Esophagus squamous epithelium (tissue), 5 donors: ENCODE results near the gene CPNE6. TPM values are rescaled to one million over a fixed set of nuclear protein-coding genes. Genes with fewer than 3 reads are reported as not detected.
"Not testable (repeated sequence)": the region's sequence is repeated elsewhere in the genome, so short reads cannot be mapped to it uniquely, and the experiment has no call there.

ENCODE experiments used
- DNase-seq: peaks from one replicate; lab custom pipeline; 2025; lab: John Stamatoyannopoulos, UW
- H3K27ac ChIP-seq, 4 donors: fragments of 200-600 bp; sonication (generic); one replicate each; pipeline ENCODE4 v1.5.1; 2016 to 2019; ENCODE audit warnings: mild to moderate bottlenecking in 1 of 4
- H3K27me3 ChIP-seq, 4 donors: fragments of 200-600 bp; sonication (generic); 1 replicate in 3 of 4; 2 replicates in 1 of 4; pipeline versions ENCODE4 v1.5.1 to v1.6.0; 2017 to 2021; ENCODE audit warnings: antibody characterized with exemption in 1 of 4
- H3K36me3 ChIP-seq, 3 donors: fragments of 200-600 bp; sonication (generic); one replicate each; pipeline ENCODE4 v1.5.1; 2016 to 2019
- H3K4me1 ChIP-seq, 3 donors: fragments of 200-600 bp; sonication (generic); one replicate each; pipeline ENCODE4 v1.5.1; 2017 to 2019
- H3K4me3 ChIP-seq, 4 donors: fragments of 200-600 bp; sonication (generic); 1 replicate in 3 of 4; 2 replicates in 1 of 4; pipeline ENCODE4 v1.5.1; 2016 to 2019; ENCODE audit warnings: mild to moderate bottlenecking in 2 of 4, moderate library complexity in 1 of 4
- H3K9me3 ChIP-seq, 3 donors: fragments of 200-600 bp; sonication (generic); one replicate each; pipeline ENCODE4 v1.5.1; 2016 to 2019
- CTCF ChIP-seq, 6 experiments: fragments of 450-650 bp in 4 of 6; fragments of 200-600 bp in 2 of 6; sonication (generic) in 2 of 6; IDR thresholded peaks; one replicate each; pipeline ENCODE4 v1.5.1; 2016 to 2019; ENCODE audit warnings: antibody characterized with exemption in 6 of 6, mild to moderate bottlenecking in 4 of 6, moderate library complexity in 4 of 6
- POLR2A ChIP-seq, 4 donors: fragments of 450-650 bp; IDR thresholded peaks; one replicate each; pipeline ENCODE4 v1.6.1; 2017; ENCODE audit warnings: antibody characterized with exemption in 4 of 4, mild to moderate bottlenecking in 4 of 4, moderate library complexity in 3 of 4
- WGBS, 2 donors: methylation state at CpG; one replicate each; pipeline ENCODE4 v1.1.5; 2018; 5-methylcytosine and 5-hydroxymethylcytosine counted together
- intact Hi-C: fragments of 100-400 bp; cut with DNase I; formaldehyde crosslinking; loops from one replicate; pipeline ENCODE4 v1.15.0; 2022
- total RNA-seq, 4 donors: library from RNA; depleted of rRNA; stranded (reverse); fragments of >200 nt; gene quantifications; one replicate each; pipeline ENCODE4 v1.1.0, GENCODE V29; 2016
- donor health status: DM: yes; HTN: yes; CAD: no.

Gene CPNE6
- total RNA-seq, 4 donors from 2014 or later: not detected

GRCh38 chr14:24042746-24043145 lies 28.6 kb upstream of the CPNE6 start:
- DNase-seq: no peak
- intact Hi-C loops: no loop called here
- TF ChIP-seq POLR2A (IDR thresholded peaks at IDR 0.05) (no peak), CTCF (IDR thresholded peaks at IDR 0.05) (no peak)
- Histone ChIP-seq H3K27me3 (no peaks in the 10 kb centered on the region), H3K9me3 (no peaks in the 10 kb centered on the region), H3K36me3 (no peaks in the 10 kb centered on the region), H3K4me1 (peaks cover 0 to 17% (median 0%) of the 10 kb centered on the region in 3 donors), H3K27ac (no peak overlapping the region), H3K4me3 (no peak overlapping the region)
- 18 to 27% methylated on average over 5 of the region's 5 CpGs for WGBS, 2 donors

- H3K4me1 ChIP-seq: peaks cover 11 to 34% (median 15%) of the 10 kb centered on the region in 3 donors
- H3K27ac ChIP-seq, H3K4me3 ChIP-seq, H3K36me3 ChIP-seq, DNase-seq, H3K27me3 ChIP-seq, H3K9me3 ChIP-seq, intact Hi-C loops: not testable (repeated sequence)
- WGBS, 2 donors: 67 to 80% methylated on average over 1 of the region's 2 CpGs
Observed at GRCh38 chr14:24049002-24049401, 22.4 kb upstream of the CPNE6 start.

- 53 to 70% methylated on average over 5 to 6 of the region's 8 CpGs for WGBS, 2 donors
- H3K4me3 ChIP-seq, H3K27ac ChIP-seq, DNase-seq, intact Hi-C loops, H3K9me3 ChIP-seq, H3K36me3 ChIP-seq: not testable (repeated sequence)
- peaks cover 0 to 16% (median 0%) of the 10 kb centered on the region in 4 donors for H3K27me3 ChIP-seq
- H3K4me1 ChIP-seq: peaks cover 11 to 29% (median 15%) of the 10 kb centered on the region in 3 donors
Observed at GRCh38 chr14:24050753-24051152, 20.6 kb upstream of the CPNE6 start.

- peak overlapping the region; percentile 50 to 74 (median 62) for H3K4me3 ChIP-seq
- peaks cover 11 to 29% (median 15%) of the 10 kb centered on the region in 3 donors for H3K4me1 ChIP-seq
- H3K27me3 ChIP-seq: peaks cover 0 to 17% (median 0%) of the 10 kb centered on the region in 4 donors
- intact Hi-C loops: no loop called here
- WGBS, 2 donors: 40 to 47% methylated on average over 6 to 7 of the region's 20 CpGs
- TF ChIP-seq POLR2A (IDR thresholded peaks at IDR 0.05) (no peak), CTCF (IDR thresholded peaks at IDR 0.05) (no peak)
- no peaks in the 10 kb centered on the region for H3K36me3 ChIP-seq
- DNase-seq: no peak
- H3K27ac ChIP-seq: peak overlapping the region; percentile 68 to 85 (median 82)
- H3K9me3 ChIP-seq: no peaks in the 10 kb centered on the region
Observed at GRCh38 chr14:24051176-24051788, 20.1 kb upstream of the CPNE6 start.

GRCh38 chr14:24051789-24052655 lies 19.3 kb upstream of the CPNE6 start, which contains the start of gene CARMIL3:
CARMIL3 (plus strand) TSS chr14:24052009; CDS start chr14:24052154, 145 bp downstream.
- Histone ChIP-seq H3K9me3 (no peaks in the 10 kb centered on the region), H3K27ac (peak within 1 kb of the TSS; percentile 68 to 85 (median 82)), H3K27me3 (peaks cover 0 to 19% (median 0%) of the 10 kb centered on the region in 4 donors), H3K4me3 (peak within 1 kb of the TSS; percentile 50 to 74 (median 62)), H3K4me1 (peaks cover 11 to 29% (median 15%) of the 10 kb centered on the region in 3 donors), H3K36me3 (no peaks in the 10 kb centered on the region)
- intact Hi-C loops: no loop called here
- 0% methylated on average over 1 of the region's 92 CpGs; no CpG with 5 or more reads in 1 of the 2 donors for WGBS, 2 donors
- TF ChIP-seq CTCF (IDR thresholded peaks at IDR 0.05): peak in 1 of 6 experiments; percentile 18
- TF ChIP-seq POLR2A (IDR thresholded peaks at IDR 0.05): peak in 1 of 4 donors; percentile 28
- DNase-seq: no peak
